HG03457 (cell line): ENCODE results near the gene TNFSF13.
"Not testable (repeated sequence)": the region's sequence is repeated elsewhere in the genome, so short reads cannot be mapped to it uniquely, and the experiment has no call there.

Experiments
- ATAC-seq: cut with Tn5 transposase; IDR thresholded peaks from one replicate; pipeline ENCODE4 v1.9.1; 2021; ENCODE audit warnings: moderate number of reproducible peaks; ENCODE audit not compliant: unreplicated experiment

Gene TNFSF13

GRCh38 chr17:7589891-7590691 lies 31.5 kb downstream of the TNFSF13 start, which contains the start of gene SOX15:
Gene SOX15, minus strand, starts transcription at chr17:7590094. Its CDS starts 418 bp downstream, at chr17:7589676.
- no peak for ATAC-seq

DNA sequence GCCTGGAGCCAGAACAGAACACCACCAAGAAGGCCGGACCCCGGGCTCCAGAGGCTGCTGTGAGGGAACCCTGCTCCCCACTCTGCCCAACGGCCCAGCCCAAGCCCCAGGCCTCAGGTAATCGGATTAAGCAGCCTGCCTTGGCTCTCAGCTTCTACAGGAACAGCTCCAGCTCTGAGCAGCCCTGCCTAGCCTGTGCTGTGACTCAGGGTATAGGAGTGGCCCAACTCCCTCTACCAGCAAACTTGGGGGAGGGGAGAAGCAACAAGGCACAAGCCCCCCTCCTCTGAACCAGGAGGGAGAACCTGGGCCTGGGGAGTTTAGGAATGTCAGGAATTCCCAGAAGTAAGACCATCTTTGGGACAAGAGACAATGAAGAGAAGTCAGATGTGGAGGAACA lies 32.2 kb downstream of the TNFSF13 start:
- ATAC-seq = no peak

DNA sequence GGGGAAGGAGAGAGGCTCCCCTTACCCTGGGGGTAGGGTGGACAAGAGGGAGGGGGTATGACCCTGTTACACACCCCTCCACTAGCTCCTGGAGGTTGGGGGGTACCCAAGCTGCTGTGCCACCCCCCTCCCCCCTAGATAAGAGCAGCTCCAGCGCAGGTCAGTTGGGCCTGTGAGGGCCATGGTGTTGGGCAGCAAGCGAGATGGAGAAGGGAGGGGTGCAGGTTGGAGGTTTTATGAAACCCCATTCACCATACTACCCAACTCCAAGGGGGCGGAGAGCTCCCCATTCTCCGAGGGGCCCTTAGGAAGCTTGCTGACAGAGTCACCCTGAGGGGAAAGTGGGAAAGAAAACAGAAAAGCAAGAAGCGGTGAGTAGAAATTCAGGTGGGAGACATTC lies 33.0 kb downstream of the TNFSF13 start:
- no peak for ATAC-seq

DNA sequence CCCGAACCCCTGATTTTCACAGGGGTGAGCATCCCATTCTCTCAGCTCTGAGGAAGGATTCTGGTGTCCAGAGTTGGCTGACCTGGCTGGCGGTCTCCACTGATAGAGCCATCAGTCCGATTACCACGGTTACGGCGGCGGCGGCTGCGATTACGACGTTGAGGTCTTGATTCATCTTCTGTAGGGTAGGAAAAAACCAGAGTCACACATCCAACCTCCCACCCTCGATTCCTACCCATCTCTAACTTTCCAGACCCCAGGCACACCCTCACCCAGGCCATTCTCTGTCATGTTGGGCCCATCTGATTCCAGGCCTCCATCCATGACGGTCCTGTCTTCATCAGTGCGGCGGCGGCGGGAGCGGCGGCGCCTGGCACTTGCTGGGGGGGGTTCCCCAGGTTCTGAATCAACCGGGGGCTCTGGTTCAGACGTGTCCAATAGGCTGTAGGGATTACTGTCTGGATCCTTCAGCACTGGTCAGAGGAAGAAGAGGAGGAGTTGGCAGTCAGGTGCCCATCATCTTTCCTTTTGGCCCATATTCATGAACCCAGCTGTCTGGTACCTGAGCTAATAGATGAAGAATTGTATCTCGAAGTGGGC lies 34.0 kb downstream of the TNFSF13 start:
- no peak for ATAC-seq

DNA sequence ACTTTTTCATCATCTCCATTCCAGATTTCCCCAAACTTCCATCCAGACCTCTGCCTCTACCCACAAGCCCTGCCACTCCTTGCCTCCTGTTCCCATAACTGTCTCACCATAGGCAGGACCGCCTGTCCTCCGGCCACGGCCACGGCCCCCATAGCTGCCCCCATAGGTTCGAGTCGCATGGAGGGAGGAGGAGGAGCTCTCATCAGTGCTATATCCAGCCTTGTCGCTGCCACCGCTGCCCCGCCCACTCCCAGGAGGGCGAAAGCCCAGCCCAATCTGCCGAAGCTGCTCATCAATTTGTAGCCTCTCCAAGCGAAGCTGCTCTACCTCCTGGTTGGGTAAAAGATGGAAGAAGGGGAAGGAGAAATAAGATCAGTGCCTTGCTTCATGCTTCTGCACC lies 34.7 kb downstream of the TNFSF13 start:
- no peak for ATAC-seq

DNA sequence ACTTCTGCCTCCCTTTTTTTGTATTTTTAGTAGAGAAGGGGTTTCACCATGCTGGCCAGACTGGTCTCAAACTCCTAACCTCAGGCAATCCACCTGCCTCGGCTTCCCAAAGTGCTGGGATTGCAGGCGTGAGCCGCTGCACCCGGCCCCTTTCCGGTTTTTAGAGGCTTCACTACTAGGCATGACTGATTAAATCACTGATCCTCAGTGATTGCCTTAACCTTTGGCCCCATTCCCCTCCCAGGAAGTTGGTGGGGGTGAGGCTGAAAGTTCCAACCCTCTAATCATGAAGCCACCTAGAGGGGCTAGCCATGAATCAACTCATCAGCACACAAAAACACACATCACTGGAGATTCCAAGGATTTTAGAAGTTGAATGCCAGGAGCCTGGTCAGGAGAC lies 39.0 kb downstream of the TNFSF13 start:
- ATAC-seq = not testable (repeated sequence)

DNA sequence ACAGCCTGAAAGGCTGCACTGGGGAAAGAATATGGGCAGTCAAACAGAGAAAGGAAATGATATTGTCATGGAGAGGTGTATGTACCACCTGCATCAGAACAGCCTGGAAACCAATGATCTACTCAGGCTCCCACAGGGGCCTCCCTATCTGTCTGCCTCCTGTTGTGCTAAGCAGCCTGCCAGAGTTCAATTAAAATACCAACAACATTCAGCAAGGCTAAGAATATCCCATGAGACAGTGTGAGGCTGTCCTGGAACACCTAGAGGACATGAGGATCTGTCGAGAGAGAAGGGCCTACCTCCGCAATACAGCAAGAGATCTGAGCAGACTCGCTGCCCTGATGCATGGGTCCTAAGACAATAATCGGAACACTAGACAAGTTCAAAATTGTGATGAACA lies 47.7 kb downstream of the TNFSF13 start:
- no peak for ATAC-seq

DNA sequence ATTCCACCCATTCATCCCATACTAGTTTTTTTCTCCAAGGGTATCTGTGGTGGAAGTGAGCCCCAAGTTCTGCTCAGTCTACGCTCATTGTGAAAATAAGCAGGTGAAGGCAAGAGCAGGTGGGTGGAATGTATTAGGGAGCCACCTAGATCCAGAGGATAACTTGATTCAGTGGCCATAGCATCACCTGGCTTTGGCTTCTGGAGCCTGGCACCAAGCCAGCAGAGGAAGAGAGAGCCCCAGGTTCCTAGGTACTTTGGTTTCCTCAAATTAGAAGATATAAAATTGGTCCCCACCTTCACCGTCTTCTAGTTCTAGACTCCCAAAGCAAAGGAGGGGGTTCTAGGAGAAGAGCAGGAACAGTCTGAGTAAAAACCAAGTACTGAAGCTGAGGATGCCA lies 52.1 kb downstream of the TNFSF13 start:
- no peak for ATAC-seq
